Lower lobe of right lung (tissue), 2 donors: Measurements from ENCODE around the gene SLC1A3. TPM values are rescaled to one million over a fixed set of nuclear protein-coding genes. Genes with fewer than 3 reads are reported as not detected.

Experiments
- ATAC-seq, 2 donors: fragments of 200-7000 bp; cut with Tn5 transposase; one replicate each; pipeline ENCODE4 v1.9.1; 2020 to 2022; ENCODE audit warnings: mild to moderate bottlenecking in 2 of 2, moderate library complexity in 2 of 2
- DNase-seq: peaks from one replicate; pipeline ENCODE4 v3.0.0-alpha.2; 2020
- H3K27ac ChIP-seq: fragments of 200-600 bp; one replicate; pipeline ENCODE4 v1.8.0; 2022
- H3K27me3 ChIP-seq: fragments of 200-600 bp; one replicate; pipeline ENCODE4 v1.8.0; 2022; ENCODE audit warnings: low read depth
- H3K36me3 ChIP-seq: fragments of 200-600 bp; one replicate; pipeline ENCODE4 v1.8.0; 2022; ENCODE audit warnings: mild to moderate bottlenecking
- H3K4me1 ChIP-seq: fragments of 200-600 bp; one replicate; pipeline ENCODE4 v1.8.0; 2022
- H3K4me3 ChIP-seq: fragments of 200-600 bp; one replicate; pipeline ENCODE4 v1.8.0; 2022; ENCODE audit warnings: mild to moderate bottlenecking
- H3K9me3 ChIP-seq: fragments of 200-600 bp; one replicate; pipeline ENCODE4 v1.8.0; 2022
- CTCF ChIP-seq: fragments of 200-600 bp; IDR thresholded peaks from one replicate; pipeline ENCODE4 v1.8.0; 2022; ENCODE audit warnings: antibody characterized with exemption, mild to moderate bottlenecking
- intact Hi-C: fragments of 100-400 bp; cut with DNase I; formaldehyde crosslinking; loops from one replicate; pipeline ENCODE4 v1.11.0; 2022
- total RNA-seq: library from RNA; stranded (reverse); fragmentation: NEBNext Ultra II Directional; extraction: Animal tissue kit (Norgen Biotek cat#: 25700); gene quantifications from one replicate; pipeline ENCODE4 v1.2.1, GENCODE V29; 2021
- donor health status: DM: no; HTN: yes; CAD: no; lungs with severe emphysema.

Gene SLC1A3
- total RNA-seq, 1 donor from 2014 or later, result 52.1 TPM

GRCh38 chr5:36628695-36629094 lies 22.3 kb downstream of the SLC1A3 start:
- intact Hi-C loops, result no loop called here
- TF ChIP-seq CTCF, result no peak
- H3K4me1 ChIP-seq, result no peaks in the 10 kb centered on the region
- no peaks in the 10 kb centered on the region for H3K36me3 ChIP-seq
- no peak overlapping the region for H3K27ac ChIP-seq
- H3K27me3 ChIP-seq, result no peaks in the 10 kb centered on the region
- H3K9me3 ChIP-seq, result no peaks in the 10 kb centered on the region
- H3K4me3 ChIP-seq, result no peak overlapping the region
- DNase-seq, result no peak
- ATAC-seq, result no peak

GRCh38 chr5:36629729-36630128 lies 23.3 kb downstream of the SLC1A3 start:
- Histone ChIP-seq H3K27ac (no peak overlapping the region), H3K4me3 (no peak overlapping the region), H3K4me1 (no peaks in the 10 kb centered on the region), H3K9me3 (no peaks in the 10 kb centered on the region), H3K36me3 (no peaks in the 10 kb centered on the region), H3K27me3 (no peaks in the 10 kb centered on the region)
- intact Hi-C loops, result no loop called here
- TF ChIP-seq CTCF, result no peak
- no peak for DNase-seq
- no peak for ATAC-seq

GRCh38 chr5:36630201-36631145 lies 24.1 kb downstream of the SLC1A3 start:
- intact Hi-C loops, result no loop called here
- no peaks in the 10 kb centered on the region for H3K36me3 ChIP-seq
- DNase-seq (no peak), ATAC-seq (no peak)
- no peak for TF ChIP-seq CTCF
- no peaks in the 10 kb centered on the region for H3K4me1 ChIP-seq
- H3K27me3 ChIP-seq, result no peaks in the 10 kb centered on the region
- no peak overlapping the region for H3K27ac ChIP-seq
- H3K9me3 ChIP-seq, result no peaks in the 10 kb centered on the region
- no peak overlapping the region for H3K4me3 ChIP-seq

- no peak overlapping the region for H3K27ac ChIP-seq
- intact Hi-C loops, result no loop called here
- H3K4me3 ChIP-seq, result no peak overlapping the region
- ATAC-seq, result no peak
- no peak for TF ChIP-seq CTCF
- DNase-seq, result no peak
- no peaks in the 10 kb centered on the region for H3K9me3 ChIP-seq
- no peaks in the 10 kb centered on the region for H3K4me1 ChIP-seq
- H3K36me3 ChIP-seq, result no peaks in the 10 kb centered on the region
- H3K27me3 ChIP-seq, result no peaks in the 10 kb centered on the region
Observed at GRCh38 chr5:36631154-36631553, 24.7 kb downstream of the SLC1A3 start.

GRCh38 chr5:36631620-36632362 lies 25.4 kb downstream of the SLC1A3 start:
- Histone ChIP-seq H3K27ac (no peak overlapping the region), H3K9me3 (no peaks in the 10 kb centered on the region), H3K4me3 (no peak overlapping the region), H3K27me3 (no peaks in the 10 kb centered on the region), H3K36me3 (no peaks in the 10 kb centered on the region), H3K4me1 (no peaks in the 10 kb centered on the region)
- ATAC-seq (no peak), DNase-seq (no peak)
- TF ChIP-seq CTCF, result no peak
- intact Hi-C loops, result no loop called here
